Smooth muscle cell (in vitro differentiated cells): ENCODE measurements around the gene FBN2. TPM values are rescaled to one million over a fixed set of nuclear protein-coding genes. Genes with fewer than 3 reads are reported as not detected.

Experiments
- DNase-seq: peaks from one replicate; lab custom pipeline; 2025; ENCODE audit not compliant: unreplicated experiment; lab: John Stamatoyannopoulos, UW
- H2AFZ ChIP-seq: fragments of 200-600 bp; sonication (generic); 2 replicates; pipeline ENCODE4 v1.6.0; 2016; ENCODE audit warnings: antibody characterized with exemption, low read depth, mild to moderate bottlenecking
- H3F3A ChIP-seq: fragments of 200-600 bp; sonication (generic); 2 replicates; pipeline ENCODE4 v1.6.0; 2017; ENCODE audit warnings: antibody characterized with exemption, low read depth
- H3K27ac ChIP-seq: fragments of 200-600 bp; sonication (generic); 2 replicates; pipeline ENCODE4 v1.5.1; 2016; ENCODE audit warnings: low read depth, mild to moderate bottlenecking
- H3K27me3 ChIP-seq: fragments of 200-600 bp; sonication (generic); 2 replicates; pipeline ENCODE4 v1.6.1; 2016; ENCODE audit warnings: low read depth, mild to moderate bottlenecking
- H3K36me3 ChIP-seq: fragments of 200-600 bp; sonication (generic); 2 replicates; pipeline ENCODE4 v1.5.1; 2016; ENCODE audit warnings: low read depth
- H3K4me1 ChIP-seq: fragments of 200-600 bp; sonication (generic); 2 replicates; pipeline ENCODE4 v1.5.1; 2016; ENCODE audit warnings: low read depth
- H3K4me2 ChIP-seq: fragments of 200-600 bp; sonication (generic); 2 replicates; pipeline ENCODE4 v1.6.0; 2016; ENCODE audit warnings: mild to moderate bottlenecking
- H3K4me3 ChIP-seq: fragments of 200-600 bp; sonication (generic); 2 replicates; pipeline ENCODE4 v1.5.1; 2016; ENCODE audit warnings: mild to moderate bottlenecking
- H3K79me2 ChIP-seq: fragments of 200-600 bp; sonication (generic); 2 replicates; pipeline ENCODE4 v1.6.0; 2016; ENCODE audit warnings: low read depth, mild to moderate bottlenecking
- H3K9ac ChIP-seq: fragments of 200-600 bp; sonication (generic); 2 replicates; pipeline ENCODE4 v1.6.0; 2016; ENCODE audit warnings: low read depth
- H3K9me3 ChIP-seq: fragments of 200-600 bp; sonication (generic); replicated peaks from 2 replicates; pipeline ENCODE4 v1.5.1; 2016; ENCODE audit warnings: low read depth
- H4K20me1 ChIP-seq: fragments of 200-600 bp; sonication (generic); 2 replicates; pipeline ENCODE4 v1.6.0; 2016; ENCODE audit warnings: low read depth
- CTCF ChIP-seq: fragments of 200-600 bp; sonication (generic); IDR thresholded peaks from 2 replicates; pipeline ENCODE4 v1.5.1; 2017; ENCODE audit warnings: borderline replicate concordance, mild to moderate bottlenecking, antibody characterized with exemption; ENCODE audit not compliant: insufficient read depth, poor library complexity, severe bottlenecking
- WGBS: methylation state at CpG from one replicate; pipeline ENCODE4 v1.1.7; 2016; ENCODE audit warnings: low lambda C conversion rate; 5-methylcytosine and 5-hydroxymethylcytosine counted together
- polyA plus RNA-seq: library from polyadenylated mRNA; unstranded; fragments of >200 nt; fragmentation: Nextera tagmentation; extraction: Ambion mirVana; gene quantifications from 2 replicates; pipeline ENCODE4 v1.2.1, GENCODE V29; 2016
- total RNA-seq: library from RNA; depleted of rRNA; stranded (reverse); fragments of >200 nt; gene quantifications from 2 replicates; pipeline ENCODE4 v1.2.3, GENCODE V29; 2014

The FBN2 gene
- total and polyA plus RNA-seq, 2 experiments from 2014 or later = 17.2 to 25.9 TPM

GRCh38 chr5:128258372-128258771 lies 279.7 kb downstream of the FBN2 start:
- Histone ChIP-seq H3K4me1 (no peaks in the 10 kb centered on the region), H3K27ac (no peak overlapping the region), H3K27me3 (no peaks in the 10 kb centered on the region), H3K9me3 (no peaks in the 10 kb centered on the region), H3K4me2 (no peak overlapping the region), H4K20me1 (no peaks in the 10 kb centered on the region), H2AFZ (no peak overlapping the region), H3F3A (peaks cover 5% of the 10 kb centered on the region), H3K36me3 (no peaks in the 10 kb centered on the region), H3K4me3 (no peak overlapping the region), H3K9ac (no peak overlapping the region), H3K79me2 (no peaks in the 10 kb centered on the region)
- 95% methylated on average over 6 of the region's 6 CpGs for WGBS
- no peak for DNase-seq
- no peak for TF ChIP-seq CTCF

GRCh38 chr5:128257076-128257475 lies 281.0 kb downstream of the FBN2 start:
- Histone ChIP-seq H3K4me3 (no peak overlapping the region), H3K4me1 (no peaks in the 10 kb centered on the region), H3F3A (peaks cover 5% of the 10 kb centered on the region), H3K27me3 (no peaks in the 10 kb centered on the region), H2AFZ (no peak overlapping the region), H4K20me1 (no peaks in the 10 kb centered on the region), H3K79me2 (no peaks in the 10 kb centered on the region), H3K27ac (no peak overlapping the region), H3K36me3 (no peaks in the 10 kb centered on the region), H3K9me3 (no peaks in the 10 kb centered on the region), H3K4me2 (no peak overlapping the region), H3K9ac (no peak overlapping the region)
- no peak for DNase-seq
- TF ChIP-seq CTCF = no peak
- 93% methylated on average over 2 of the region's 2 CpGs for WGBS

- Histone ChIP-seq H3K4me1 (no peaks in the 10 kb centered on the region), H3K27ac (no peak overlapping the region), H3K27me3 (no peaks in the 10 kb centered on the region), H3K79me2 (no peaks in the 10 kb centered on the region), H3K4me2 (no peak overlapping the region), H2AFZ (no peak overlapping the region), H3F3A (peaks cover 5% of the 10 kb centered on the region), H3K4me3 (no peak overlapping the region), H3K9ac (no peak overlapping the region), H3K9me3 (no peaks in the 10 kb centered on the region), H3K36me3 (no peaks in the 10 kb centered on the region), H4K20me1 (no peaks in the 10 kb centered on the region)
- WGBS = 59% methylated on average over 1 of the region's 1 CpG
- TF ChIP-seq CTCF = no peak
- no peak for DNase-seq
These were observed 283.3 kb downstream of the FBN2 start for GRCh38 chr5:128254789-128255188.

GRCh38 chr5:128253880-128254279 lies 284.2 kb downstream of the FBN2 start:
- H3K27me3 ChIP-seq = no peaks in the 10 kb centered on the region
- H3K27ac ChIP-seq = peak overlapping the region; percentile 70
- H4K20me1 ChIP-seq = no peaks in the 10 kb centered on the region
- H3F3A ChIP-seq = peaks cover 5% of the 10 kb centered on the region
- H3K9ac ChIP-seq = no peak overlapping the region
- no peak for TF ChIP-seq CTCF
- no peaks in the 10 kb centered on the region for H3K36me3 ChIP-seq
- no peaks in the 10 kb centered on the region for H3K79me2 ChIP-seq
- no peak overlapping the region for H2AFZ ChIP-seq
- H3K4me3 ChIP-seq = no peak overlapping the region
- WGBS = 94% methylated on average over 7 of the region's 7 CpGs
- no peaks in the 10 kb centered on the region for H3K9me3 ChIP-seq
- DNase-seq = no peak
- no peaks in the 10 kb centered on the region for H3K4me1 ChIP-seq
- H3K4me2 ChIP-seq = no peak overlapping the region
